HG02678 (cell line): Measurements from ENCODE around the gene CARS2.
"Not testable (repeated sequence)": the region's sequence is repeated elsewhere in the genome, so short reads cannot be mapped to it uniquely, and the experiment has no call there.

ENCODE experiments used
- ATAC-seq: cut with Tn5 transposase; IDR thresholded peaks from one replicate; pipeline ENCODE4 v1.9.1; 2021; ENCODE audit warnings: mild to moderate bottlenecking, moderate library complexity; ENCODE audit not compliant: unreplicated experiment

CARS2 gene

DNA sequence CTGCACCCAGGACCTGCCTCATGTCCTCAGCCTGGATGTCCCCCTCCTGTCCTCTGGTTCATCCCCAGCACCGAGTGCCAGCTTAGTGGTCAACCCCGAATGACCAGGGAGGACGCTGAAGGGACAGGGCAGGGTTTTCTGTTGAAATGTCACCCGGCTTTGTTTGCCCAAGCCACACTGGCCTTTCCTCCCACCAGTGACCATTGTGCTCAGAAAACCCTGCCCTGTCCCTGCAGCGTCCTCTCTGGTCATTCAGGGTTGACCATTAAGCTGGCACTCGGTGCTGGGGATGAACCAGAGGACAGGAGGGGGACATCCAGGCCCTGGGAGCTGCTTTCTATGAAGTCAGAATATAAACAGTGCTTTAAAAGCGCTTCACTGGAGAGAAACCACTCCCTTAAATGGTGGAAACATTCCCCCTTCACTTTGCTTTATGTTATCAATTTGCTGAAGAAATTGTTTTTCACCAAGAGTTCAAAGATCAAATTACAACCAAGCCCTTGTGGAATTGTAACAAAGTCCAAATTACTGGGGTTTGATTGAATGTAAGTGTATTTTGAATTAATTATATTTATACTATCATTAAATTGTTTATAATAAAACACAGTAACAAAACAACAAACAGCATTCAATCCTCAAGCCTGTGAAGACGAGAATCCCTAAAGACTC, 21.4 kb downstream of the CARS2 start:
- no peak for ATAC-seq

DNA sequence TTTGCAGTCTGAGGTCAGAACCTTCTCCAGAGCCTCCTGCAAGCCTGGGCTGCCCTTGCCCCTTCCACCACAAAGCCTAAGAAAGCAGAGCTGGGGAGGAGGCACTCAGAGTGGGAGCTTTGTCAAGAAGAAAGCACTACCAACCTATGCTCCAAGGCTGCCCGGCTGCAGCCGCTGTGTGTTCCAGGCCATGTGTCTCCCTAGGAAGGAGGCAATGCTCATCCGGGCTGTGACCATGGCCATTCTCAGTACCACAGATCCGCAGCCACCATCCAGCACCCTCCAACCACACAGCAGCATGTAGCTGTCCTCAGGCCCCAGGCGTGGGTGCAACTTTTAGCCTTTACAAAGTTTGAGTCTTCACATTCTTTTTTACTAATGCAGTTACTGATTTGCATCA, 22.0 kb downstream of the CARS2 start:
- ATAC-seq, result no peak

DNA sequence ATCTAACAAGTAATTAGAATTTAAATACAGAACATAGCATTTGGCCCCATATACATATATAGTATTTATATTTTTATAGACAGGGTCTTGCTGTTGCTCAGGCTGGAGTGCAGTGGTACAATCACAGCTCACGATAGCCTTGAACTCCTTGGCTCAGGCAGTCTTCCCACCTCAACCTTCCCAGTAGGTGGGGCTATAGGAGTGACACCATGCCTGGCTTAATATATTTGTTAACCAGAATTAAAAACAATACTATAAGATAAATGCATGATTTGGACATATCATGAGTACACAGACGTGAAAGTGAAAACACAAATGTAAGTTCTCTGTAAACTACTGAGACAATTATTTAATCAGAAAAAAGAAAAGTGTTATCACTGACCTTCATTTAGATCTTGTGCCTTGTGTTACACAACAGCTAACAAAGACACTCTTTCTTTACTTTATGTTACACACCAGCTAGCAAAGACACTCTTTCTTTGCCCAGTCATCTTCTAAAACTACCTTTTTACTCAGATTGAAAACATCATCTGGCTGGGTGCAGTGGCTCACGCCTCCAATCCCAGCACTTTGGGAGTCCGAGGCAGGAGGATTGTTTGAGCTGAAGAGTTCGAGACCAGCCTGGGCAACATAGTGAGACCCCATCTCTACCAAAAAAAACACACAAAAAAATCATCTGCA, 22.6 kb downstream of the CARS2 start:
- no peak for ATAC-seq

DNA sequence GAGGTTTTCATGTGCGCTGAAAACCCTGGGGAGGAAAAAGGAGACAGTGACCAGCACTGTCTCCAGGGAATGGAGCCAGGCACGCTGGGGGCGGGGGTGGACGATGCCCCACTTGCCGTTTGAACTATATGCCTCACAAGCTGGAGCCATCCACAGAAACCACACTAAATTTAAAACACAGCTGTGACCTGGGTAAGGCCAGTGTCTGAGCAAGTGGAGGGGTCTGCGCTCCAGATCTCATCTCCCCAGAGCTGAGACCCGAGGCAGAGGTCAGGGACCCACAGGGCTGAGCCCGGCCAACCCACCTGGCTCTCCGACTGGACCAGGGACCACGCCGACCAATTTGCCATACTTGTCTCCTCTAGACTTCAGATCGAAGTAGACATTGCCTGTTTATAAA, 23.2 kb downstream of the CARS2 start:
- no peak for ATAC-seq

DNA sequence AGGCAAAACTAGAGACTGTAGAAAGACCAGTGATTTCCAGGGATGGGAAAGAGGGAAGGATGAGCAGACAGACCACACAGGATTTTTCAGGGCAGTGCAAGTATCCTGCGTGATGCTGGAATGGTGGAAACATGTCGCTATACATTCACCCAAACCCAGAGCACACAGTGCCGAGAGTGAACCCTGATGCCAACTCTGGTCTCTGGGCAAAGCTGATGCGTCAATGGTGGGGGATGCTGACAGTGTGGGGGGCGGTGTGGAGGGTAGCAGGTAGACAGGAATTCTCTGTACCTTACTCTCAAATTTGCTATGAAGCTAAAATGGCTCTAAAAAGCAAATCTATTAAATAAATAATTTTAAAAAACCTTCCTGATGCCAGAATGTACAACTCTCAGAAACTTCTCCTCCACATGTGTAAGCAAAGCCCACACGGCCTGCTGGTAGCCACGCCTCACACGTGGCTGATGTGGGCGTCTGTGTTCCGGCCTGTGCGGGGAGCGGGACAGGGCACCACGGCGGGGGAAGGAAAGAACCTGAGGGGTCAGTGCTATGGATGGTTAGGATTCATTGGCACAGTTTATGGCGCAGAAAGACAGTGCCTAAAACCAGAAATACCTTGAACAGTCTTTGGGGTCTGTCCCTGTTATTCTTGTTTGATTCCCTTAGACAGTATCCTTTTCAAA, 23.9 kb downstream of the CARS2 start:
- no peak for ATAC-seq

DNA sequence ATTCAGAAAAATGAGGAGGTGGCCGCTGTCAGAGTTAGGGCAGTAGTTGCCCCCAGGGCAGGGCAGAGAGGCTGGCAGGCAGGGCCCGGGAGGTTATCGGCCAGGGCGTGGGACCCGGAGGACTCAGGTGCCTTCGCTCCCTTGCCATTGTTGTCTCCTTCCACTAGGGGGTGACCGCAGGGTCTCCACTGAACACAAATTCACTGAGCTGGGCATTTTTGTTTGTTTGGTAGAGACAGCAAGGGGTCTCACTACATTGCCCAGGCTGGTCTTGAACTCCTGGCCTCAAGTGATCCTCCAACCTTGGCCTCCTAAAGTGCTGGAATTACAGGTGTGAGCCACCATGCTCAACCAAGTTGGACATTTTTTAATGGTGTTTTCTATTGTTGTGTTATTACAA, 25.1 kb downstream of the CARS2 start:
- no peak for ATAC-seq

DNA sequence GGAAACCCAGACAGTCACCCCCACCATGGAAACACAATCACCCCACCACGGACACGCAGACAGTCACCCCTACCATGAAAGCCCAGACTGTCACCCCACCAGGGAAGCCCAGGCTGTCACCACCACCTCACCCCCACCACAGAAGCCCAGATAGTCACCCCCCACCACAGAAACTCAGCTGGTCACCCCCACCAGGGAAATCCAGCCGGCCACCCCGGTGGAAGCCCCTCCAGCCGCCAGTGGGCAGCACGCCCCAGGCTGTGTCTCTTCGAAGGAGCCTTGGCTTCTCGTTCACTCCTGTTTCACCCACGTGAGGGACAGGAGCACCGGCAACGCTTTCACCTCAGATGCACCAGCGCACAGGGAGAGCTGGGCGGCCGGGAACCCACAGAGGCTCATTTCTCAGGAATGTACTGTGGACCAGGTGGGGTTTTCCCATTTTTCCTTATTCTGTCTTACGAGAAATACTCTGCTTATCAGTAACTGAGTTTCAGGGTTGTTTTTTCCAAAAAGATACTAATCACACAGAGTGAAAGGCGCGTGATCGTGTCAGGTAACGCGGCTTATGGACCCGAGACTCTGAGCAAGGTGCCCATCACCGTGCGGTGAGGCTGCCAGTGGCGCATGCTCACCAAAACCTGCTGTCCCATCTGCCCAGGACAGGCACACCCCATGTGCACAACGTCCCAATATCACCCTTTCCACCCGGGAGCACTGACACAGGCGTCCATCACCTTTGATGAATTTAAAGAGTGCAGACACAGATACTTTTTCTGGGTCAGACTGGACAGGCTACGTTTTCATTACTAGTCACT, 28.0 kb downstream of the CARS2 start:
- no peak for ATAC-seq

DNA sequence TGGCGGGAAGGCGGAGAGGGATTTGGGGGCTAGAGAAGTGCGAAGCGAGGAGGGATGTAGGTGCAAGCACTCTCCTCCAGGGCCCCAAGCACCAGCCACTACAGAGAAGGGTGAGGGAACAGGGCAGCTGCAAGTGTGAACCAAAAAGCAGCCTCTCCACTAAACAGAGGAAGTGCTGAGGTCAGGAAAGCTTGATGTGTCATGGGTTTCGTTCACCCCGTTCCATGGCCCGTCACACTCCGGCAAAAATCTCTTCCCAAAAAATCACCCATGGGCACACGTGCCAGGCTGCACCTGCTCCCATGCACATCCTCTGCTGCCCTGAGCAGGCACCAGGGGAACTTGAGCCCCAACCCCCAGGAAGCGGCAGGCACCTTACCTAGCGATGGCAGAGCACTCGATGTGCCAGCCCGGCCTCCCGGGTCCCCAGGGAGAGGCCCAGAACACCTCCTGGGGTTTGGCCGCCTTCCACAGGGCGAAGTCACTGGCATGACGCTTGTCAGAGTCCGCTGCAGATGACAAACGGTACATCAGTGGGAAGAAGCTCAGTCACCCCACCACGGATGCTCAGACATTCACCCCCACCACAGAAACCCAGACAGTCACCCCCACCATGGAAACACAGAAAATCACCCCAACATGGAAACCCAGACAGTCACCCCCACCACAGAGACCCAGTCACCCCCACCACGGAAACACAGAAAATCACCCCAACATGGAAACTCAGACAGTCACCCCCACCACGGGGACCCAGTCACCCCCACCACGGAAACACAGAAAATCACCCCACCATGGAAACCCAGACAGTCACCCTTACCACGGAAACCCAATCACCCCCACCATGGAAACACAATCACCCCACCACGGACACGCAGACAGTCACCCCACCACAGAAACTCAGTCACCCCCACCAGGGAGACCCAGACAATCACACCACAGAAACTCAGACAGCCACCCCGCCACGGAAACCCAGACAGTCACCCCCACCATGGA, 29.0 kb downstream of the CARS2 start:
- ATAC-seq, result peak; percentile 71

DNA sequence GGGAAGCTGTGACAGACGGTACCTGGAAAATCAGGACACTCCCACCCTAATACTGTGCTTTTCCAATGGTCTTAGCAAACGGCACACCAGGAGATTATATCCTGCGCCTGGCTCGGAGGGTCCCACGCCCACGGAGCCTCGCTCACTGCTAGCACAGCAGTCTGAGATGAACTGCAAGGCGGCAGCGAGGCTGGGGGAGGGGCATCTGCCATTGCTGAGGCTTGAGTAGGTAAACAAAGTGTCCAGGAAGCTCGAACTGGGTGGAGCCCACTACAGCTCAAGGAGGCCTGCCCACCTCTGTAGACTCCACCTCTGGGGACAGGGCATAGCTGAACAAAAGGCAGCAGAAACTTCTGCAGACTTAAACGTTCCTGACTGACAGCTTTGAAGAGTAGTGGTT, 36.1 kb downstream of the CARS2 start:
- ATAC-seq, result not testable (repeated sequence)

DNA sequence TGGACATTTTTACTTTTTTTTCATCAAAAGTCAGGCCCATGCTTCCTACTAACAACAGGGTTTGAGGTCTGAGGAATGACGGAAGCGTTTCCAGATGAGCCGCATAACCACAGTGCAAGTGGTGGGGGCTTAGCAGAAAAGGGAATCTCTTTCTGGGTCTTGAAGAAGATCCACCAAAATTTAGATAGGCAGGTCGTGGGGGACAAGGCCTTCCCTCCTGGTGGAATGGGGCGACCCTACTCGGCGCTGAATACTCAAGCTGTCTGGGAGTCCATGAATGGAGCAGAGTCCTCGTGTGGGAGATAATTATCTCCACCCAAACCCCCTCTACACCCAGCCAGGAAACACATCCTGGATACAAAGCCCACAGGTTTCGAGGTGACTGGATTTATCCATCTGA, 36.9 kb downstream of the CARS2 start:
- ATAC-seq, result no peak

DNA sequence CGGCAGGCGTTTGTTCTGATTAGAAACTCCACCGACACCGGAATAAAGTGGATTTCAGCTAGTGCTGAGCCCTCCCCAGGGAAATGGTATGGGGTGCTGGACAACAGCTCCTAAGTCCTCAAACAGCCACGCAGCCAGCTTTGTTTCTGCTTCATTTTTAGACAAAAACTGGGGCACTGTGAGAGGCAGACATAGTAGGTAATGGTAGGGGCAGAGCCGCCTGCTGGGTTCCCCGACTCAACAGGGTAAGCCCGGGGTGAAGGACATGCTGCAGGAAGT, 39.7 kb downstream of the CARS2 start:
- ATAC-seq, result no peak

DNA sequence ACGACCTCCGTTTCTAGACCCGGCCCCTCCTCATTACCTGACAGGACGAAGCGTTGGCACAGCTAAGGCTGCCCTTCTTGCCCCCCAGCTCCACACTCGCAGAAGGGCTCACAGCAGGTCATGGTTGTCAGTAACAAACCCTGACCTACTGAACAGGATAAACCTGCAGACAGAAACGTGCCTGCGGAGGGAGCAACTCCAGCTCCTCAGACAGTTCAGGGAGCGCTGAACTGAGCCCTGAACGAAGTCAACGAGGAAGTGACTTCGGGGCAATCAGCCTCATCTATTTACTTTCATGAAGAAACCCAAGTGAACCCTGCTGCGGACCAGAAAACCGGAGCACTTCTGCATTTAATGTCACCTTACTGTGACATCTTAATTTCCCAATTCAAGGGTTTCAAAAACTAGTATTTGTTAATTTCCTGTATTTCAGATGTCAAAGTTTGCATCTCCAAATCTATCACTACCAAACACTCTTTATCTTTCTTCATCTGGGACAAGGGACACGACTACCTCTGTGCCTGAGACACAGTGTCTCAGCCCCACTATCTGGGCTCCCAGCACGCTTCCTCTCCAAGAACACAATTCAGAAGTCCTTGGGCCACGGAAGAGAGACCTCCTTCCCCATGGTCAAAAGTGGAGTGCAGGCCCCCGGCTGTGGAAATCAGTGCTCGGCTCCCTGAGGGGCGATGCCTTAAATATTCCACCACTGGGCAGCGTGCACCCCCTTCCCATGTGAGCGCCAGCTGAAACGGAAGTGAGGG, 40.2 kb downstream of the CARS2 start:
- no peak for ATAC-seq

DNA sequence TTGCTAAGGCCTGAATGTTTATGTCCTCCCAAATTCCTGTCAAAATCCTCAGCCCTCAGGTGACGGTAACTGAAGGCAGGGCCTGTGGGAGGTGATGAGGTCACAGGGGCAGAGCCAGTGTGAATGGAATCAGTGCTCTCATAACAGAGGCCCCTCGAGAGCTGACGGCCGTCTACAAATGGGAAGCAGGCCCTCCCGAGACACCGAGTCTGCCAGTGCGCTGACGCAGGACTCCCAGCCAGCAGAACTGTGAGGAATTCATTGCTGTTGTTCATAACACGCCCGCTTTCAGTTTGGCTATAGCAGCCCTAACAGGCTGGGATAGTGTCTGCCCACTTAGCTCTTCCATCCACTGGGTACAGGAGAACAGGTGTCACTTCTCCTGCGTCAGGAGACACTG, 41.2 kb downstream of the CARS2 start:
- no peak for ATAC-seq

DNA sequence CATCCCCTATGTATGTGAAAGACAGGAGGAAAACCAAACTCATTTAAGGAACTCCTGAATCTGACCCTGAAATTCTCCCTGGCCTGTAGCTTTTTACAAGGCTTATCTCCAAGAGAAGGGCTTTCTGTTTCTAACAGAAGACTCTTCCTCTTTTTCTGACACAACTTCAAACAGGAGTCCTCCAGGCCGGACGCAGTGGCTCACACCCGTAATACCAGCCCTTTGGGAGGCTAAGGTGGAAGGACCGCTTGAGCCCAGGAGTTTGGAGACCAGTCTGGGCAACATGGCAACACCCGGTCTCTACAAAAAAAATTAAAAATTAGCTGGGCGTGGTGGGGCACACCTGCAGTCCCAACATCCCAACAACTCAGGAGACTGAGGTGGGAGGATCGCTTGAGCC, 41.9 kb downstream of the CARS2 start:
- no peak for ATAC-seq

DNA sequence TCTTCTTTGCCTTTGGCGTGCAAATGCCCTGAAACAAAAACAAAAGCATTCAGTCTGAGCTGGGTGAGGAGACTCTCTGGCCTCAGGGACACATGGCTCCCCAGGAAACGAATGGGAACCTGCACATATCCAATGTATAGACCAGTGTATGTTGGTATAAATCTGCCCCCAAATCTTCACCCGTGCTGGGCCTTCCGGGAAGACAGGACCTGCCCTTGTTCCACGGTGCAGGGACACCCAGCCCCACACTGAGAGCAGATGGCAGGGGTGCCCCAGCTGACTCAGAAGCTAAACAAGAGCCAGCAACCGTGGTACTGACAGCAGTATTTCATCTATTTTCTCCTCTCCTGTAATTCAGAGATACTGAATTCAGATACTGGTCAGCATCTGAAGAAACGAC, 42.4 kb downstream of the CARS2 start:
- ATAC-seq, result no peak

DNA sequence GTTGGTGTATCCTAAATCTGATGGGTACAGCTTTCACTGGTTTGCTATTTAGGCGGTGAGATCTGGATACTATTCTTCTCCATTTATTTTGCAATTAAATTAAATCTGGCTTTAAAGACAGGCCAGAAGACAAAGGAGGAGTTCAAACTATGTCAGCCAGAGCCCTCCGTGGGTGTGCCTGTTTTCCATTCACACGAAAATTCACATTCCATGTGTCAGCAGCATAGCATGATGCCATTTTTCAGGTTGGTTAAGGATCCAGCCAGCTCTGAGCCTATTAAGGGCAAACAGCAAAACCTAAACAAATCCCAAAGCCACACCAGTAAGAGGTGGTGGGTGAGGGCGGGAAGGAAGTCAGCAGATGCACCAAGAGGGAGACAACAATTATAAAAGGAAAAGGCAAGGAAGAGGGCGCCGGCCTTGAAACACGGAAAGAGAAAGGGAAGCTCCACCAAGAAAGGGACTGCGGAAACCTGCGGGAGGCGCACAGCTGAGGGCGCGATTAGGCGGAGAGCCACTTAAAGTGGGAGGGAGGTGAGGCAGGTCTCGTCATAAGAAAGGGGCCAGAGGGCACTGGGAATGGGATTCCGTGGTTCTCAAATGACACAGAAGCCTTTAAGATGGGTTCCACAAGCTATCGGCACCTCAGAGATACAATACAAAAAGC, 43.0 kb downstream of the CARS2 start:
- no peak for ATAC-seq

DNA sequence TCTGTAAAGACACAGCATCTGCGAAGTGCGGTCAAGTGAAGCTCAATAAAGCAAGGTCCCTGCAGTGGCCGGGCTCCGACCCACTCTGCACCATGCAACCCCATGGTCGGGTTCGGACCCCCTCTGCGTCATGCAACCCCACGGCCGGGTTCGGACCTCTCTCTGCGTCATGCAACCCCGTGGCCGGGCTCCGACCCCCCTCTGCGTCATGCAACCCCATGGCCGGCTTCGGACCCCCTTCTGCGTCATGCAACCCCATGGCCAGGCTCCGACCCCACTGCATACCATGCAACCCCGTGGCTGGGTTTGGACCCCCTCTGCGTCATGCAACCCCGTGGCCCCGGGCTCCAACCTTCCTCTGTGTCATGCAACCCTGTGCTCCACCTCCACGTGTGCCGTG, 43.8 kb downstream of the CARS2 start:
- no peak for ATAC-seq

DNA sequence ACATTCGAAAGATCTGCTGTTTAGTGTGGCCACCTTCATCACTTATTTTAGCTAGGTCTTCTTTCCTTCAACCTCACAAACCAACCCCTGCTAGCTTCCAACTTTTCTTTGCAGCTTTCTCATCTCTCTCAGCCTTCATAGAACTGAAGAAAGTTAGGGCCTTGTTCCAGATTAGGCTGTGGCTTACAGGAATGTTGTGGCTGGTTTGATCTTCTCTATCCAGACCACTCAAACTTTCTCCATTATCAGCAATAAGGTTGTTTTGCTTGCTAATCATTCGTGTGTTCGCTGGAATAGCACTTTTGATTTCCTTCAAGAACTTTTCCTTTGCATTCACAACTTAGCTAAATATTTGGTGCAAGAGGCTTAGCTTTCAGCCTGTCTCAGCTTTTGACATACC, 44.7 kb downstream of the CARS2 start:
- ATAC-seq, result no peak

DNA sequence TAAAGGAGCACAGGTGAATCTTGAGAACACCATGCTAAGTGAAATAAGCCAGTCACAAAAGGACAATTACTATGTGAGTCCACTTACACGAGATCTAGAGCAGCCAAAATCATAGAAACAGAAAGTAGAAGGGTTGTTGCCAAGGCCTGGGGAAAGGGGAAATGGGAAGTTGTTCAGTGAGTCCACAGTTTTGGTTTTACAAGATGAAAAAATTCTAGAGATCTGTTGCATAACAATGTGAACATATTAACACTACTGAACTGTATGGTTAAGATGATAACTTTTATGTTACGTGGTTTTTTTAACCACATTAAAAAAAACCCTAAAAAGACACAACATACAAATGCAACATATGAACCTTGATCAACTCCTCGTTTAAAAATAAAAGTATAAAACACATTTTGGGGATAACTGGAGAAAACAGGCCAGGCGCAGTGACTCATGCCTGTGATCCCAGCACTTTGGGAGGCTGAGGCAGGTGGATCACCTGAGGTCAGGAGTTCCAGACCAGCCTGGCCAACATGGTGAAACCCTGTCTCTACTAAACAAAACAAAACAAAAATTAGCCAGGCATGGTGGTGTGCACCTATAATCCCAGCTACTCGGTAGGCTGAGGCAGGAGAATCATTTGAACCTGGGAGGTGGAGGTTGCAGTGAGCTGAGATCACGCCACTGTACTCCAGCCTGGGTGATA, 47.6 kb downstream of the CARS2 start:
- ATAC-seq, result peak; percentile 89
